Endothelial cell of umbilical vein (primary cell): ENCODE results near the gene DIP2C. TPM values are rescaled to one million over a fixed set of nuclear protein-coding genes. Genes with fewer than 3 reads are reported as not detected.

Source experiments
- BruUV-seq: library from RNA; stranded (reverse); fragments of 400-500 nt; replicated peaks from 2 replicates; lab custom pipeline; 2021; lab: Mats Ljungman, UMichigan
- CTCF ChIA-PET: fragments of 300-600, 350-600 bp; sonication (Branson Sonifier 250); formaldehyde crosslinking; loops from one replicate; lab custom pipeline; 2021; ENCODE audit warnings: antibody characterized with exemption, inconsistent platforms; lab: Charles Lee
- POLR2A ChIA-PET: fragments of 300-600, 350-600 bp; sonication (Branson Sonifier 250); formaldehyde crosslinking; loops from one replicate; lab custom pipeline; 2021; ENCODE audit warnings: antibody characterized with exemption, inconsistent platforms; lab: Charles Lee
- DNase-seq: peaks from one replicate; pipeline ENCODE4 v3.0.0-alpha.2; 2011; ENCODE audit warnings: low read depth, low spot score
- FAIRE-seq: peaks from 2 replicates; lab custom pipeline; 2011; peaks lifted over from hg19 to GRCh38; lab: Jason Lieb, UNC
- H2AFZ ChIP-seq: 2 replicates; pipeline ENCODE4 v1.6.0; 2012; ENCODE audit warnings: low read depth, low read length, control low read depth, inconsistent platforms
- H3K27ac ChIP-seq: 2 replicates; pipeline ENCODE4 v1.5.1; 2011; ENCODE audit warnings: low read depth, mild to moderate bottlenecking, control low read depth, low read length, moderate library complexity; ENCODE audit not compliant: insufficient read depth
- H3K27me3 ChIP-seq, 2 experiments: 2 replicates each; pipeline versions ENCODE4 v1.6.0 to v1.6.1; 2011; ENCODE audit warnings: low read length in 2 of 2, mixed read lengths in 1 of 2; ENCODE audit not compliant: control insufficient read depth in 2 of 2, insufficient read depth in 2 of 2
- H3K36me3 ChIP-seq, 2 experiments: 2 replicates in 1 of 2; 3 replicates in 1 of 2; pipeline ENCODE4 v1.5.1; 2011; ENCODE audit warnings: low read length in 2 of 2, mild to moderate bottlenecking in 1 of 2, moderate library complexity in 1 of 2; ENCODE audit not compliant: control insufficient read depth in 2 of 2, insufficient read depth in 2 of 2; ENCODE audit errors: extremely low read depth in 1 of 2
- H3K4me1 ChIP-seq: 3 replicates; pipeline ENCODE4 v1.5.1; 2011; ENCODE audit warnings: mild to moderate bottlenecking, low read length; ENCODE audit not compliant: control insufficient read depth, insufficient read depth; ENCODE audit errors: extremely low read depth
- H3K4me2 ChIP-seq: 2 replicates; pipeline ENCODE4 v1.6.1; 2011; ENCODE audit warnings: low read length, control low read depth, mixed read lengths; ENCODE audit not compliant: insufficient read depth
- H3K4me3 ChIP-seq, 3 experiments: fragments of 200-600 bp in 1 of 3; sonication (generic), shearing (Covaris generic) in 1 of 3; replicated peaks in 1 of 3; 2 replicates each; pipeline ENCODE4 v1.5.1; 2011 to 2016; ENCODE audit warnings: control low read depth in 3 of 3, low read length in 3 of 3, mild to moderate bottlenecking in 2 of 3, inconsistent platforms in 1 of 3, low read depth in 1 of 3, moderate library complexity in 1 of 3; ENCODE audit not compliant: insufficient read depth in 1 of 3
- H3K79me2 ChIP-seq: 2 replicates; pipeline ENCODE4 v1.6.0; 2012; ENCODE audit warnings: low read length, inconsistent platforms; ENCODE audit not compliant: control insufficient read depth, insufficient read depth
- H3K9ac ChIP-seq: replicated peaks from 2 replicates; pipeline ENCODE3; 2011; ENCODE audit warnings: low read length, control low read depth; ENCODE audit not compliant: insufficient read depth; ENCODE audit errors: extremely low read depth
- H3K9me1 ChIP-seq: replicated peaks from 3 replicates; pipeline ENCODE4 v1.6.0; 2011; ENCODE audit warnings: mild to moderate bottlenecking, low read length; ENCODE audit not compliant: control insufficient read depth, insufficient read depth; ENCODE audit errors: extremely low read depth
- H3K9me3 ChIP-seq: replicated peaks from 2 replicates; pipeline ENCODE4 v1.5.1; 2012; ENCODE audit warnings: low read length, inconsistent platforms; ENCODE audit not compliant: control insufficient read depth, insufficient read depth
- H4K20me1 ChIP-seq: replicated peaks from 2 replicates; pipeline ENCODE3; 2011; ENCODE audit warnings: mild to moderate bottlenecking, low read length; ENCODE audit not compliant: control insufficient read depth, insufficient read depth; ENCODE audit errors: extremely low read depth
- GATA2 ChIP-seq: IDR thresholded peaks from 2 replicates; pipeline ENCODE4 v1.7.0; 2011; ENCODE audit warnings: low read depth, mild to moderate bottlenecking, moderate library complexity, mixed read lengths, low read length; ENCODE audit not compliant: insufficient read length, insufficient read depth
- JUN ChIP-seq: IDR thresholded peaks from 2 replicates; pipeline ENCODE4 v1.6.1; 2011; ENCODE audit warnings: borderline replicate concordance, low read depth; ENCODE audit not compliant: insufficient read length, insufficient read depth
- MAX ChIP-seq: IDR thresholded peaks from 2 replicates; pipeline ENCODE4 v1.6.1; 2011; ENCODE audit not compliant: insufficient read depth, insufficient read length
- MYC ChIP-seq: IDR thresholded peaks from one replicate; pipeline ENCODE4 v1.6.1; 2011; ENCODE audit warnings: mild to moderate bottlenecking, low read depth, low read length
- POLR2AphosphoS5 ChIP-seq: IDR thresholded peaks from 2 replicates; pipeline ENCODE4 v1.6.1; 2012; ENCODE audit warnings: low read depth, mild to moderate bottlenecking, control low read depth, low read length, moderate library complexity; ENCODE audit not compliant: insufficient read depth
- dilution Hi-C: fragments of 300-500 bp; cut with MboI; formaldehyde crosslinking; loops from one replicate; pipeline ENCODE4 v1.15.0; 2019; ENCODE audit warnings: low sequenced_read_pairs; ENCODE audit not compliant: extremely low pct_ligation_motif_present
- intact Hi-C: fragments of 100-400 bp; cut with micrococcal nuclease; formaldehyde crosslinking; loops from one replicate; pipeline ENCODE4 v1.10.0; 2022
- polyA plus RNA-seq, 4 experiments: library from polyadenylated mRNA; depleted of rRNA in 3 of 4; stranded (reverse) in 3 of 4; unstranded in 1 of 4; fragments of >200 nt; gene quantifications; 2 replicates each; pipeline versions ENCODE4 v1.2.1 to v1.2.3, GENCODE V29; 2011 to 2012; ENCODE audit warnings: missing spikeins in 1 of 4
- total RNA-seq: library from RNA; stranded (reverse); gene quantifications from 2 replicates; pipeline ENCODE4 v1.2.3, GENCODE V29; 2021
- TF ChIP-seq, protein P1 (sequence below), 2 donors: IDR thresholded peaks; 1 replicate in 1 of 2; 2 replicates in 1 of 2; pipeline ENCODE4 v1.5.1; 2011; ENCODE audit warnings: low read length in 2 of 2, mild to moderate bottlenecking in 2 of 2, moderate library complexity in 2 of 2, control low read depth in 1 of 2, inconsistent platforms in 1 of 2, low read depth in 1 of 2; ENCODE audit not compliant: insufficient read depth in 1 of 2; ENCODE audit errors: extremely low read depth in 1 of 2

DIP2C gene
- total and polyA plus RNA-seq, 2 donors (not counting 3 experiments of a cell fraction or from before 2014, with no cell fraction given) = 3.6 to 10.7 TPM

GRCh38 chr10:527416-527815 lies 162.1 kb downstream of the DIP2C start:
- TF ChIP-seq MYC (no peak), MAX (no peak), JUN (no peak), POLR2AphosphoS5 (no peak), GATA2 (no peak)
- TF ChIP-seq, protein P1, sequence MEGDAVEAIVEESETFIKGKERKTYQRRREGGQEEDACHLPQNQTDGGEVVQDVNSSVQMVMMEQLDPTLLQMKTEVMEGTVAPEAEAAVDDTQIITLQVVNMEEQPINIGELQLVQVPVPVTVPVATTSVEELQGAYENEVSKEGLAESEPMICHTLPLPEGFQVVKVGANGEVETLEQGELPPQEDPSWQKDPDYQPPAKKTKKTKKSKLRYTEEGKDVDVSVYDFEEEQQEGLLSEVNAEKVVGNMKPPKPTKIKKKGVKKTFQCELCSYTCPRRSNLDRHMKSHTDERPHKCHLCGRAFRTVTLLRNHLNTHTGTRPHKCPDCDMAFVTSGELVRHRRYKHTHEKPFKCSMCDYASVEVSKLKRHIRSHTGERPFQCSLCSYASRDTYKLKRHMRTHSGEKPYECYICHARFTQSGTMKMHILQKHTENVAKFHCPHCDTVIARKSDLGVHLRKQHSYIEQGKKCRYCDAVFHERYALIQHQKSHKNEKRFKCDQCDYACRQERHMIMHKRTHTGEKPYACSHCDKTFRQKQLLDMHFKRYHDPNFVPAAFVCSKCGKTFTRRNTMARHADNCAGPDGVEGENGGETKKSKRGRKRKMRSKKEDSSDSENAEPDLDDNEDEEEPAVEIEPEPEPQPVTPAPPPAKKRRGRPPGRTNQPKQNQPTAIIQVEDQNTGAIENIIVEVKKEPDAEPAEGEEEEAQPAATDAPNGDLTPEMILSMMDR (IDR thresholded peaks at IDR 0.05; ENCODE audit: extremely low read depth in 1 of 2, insufficient read depth in 1 of 2, low read depth in 1 of 2, low read length in 2 of 2) = no peak
- H3K27ac ChIP-seq = no peak overlapping the region
- no peak for DNase-seq
- ChIA-PET CTCF (interaction anchor here (0.6 kb wide), 1 partner anchor 306 kb away, joined by 3 read pairs; no protein-coding TSS in a partner anchor), POLR2A (no interaction called here)
- H3K9me3 ChIP-seq = no peaks in the 10 kb centered on the region
- intact Hi-C loops (no loop called here), dilution Hi-C loops (no loop called here)
- no TSS peak for BruUV-seq
- no peak overlapping the region for H2AFZ ChIP-seq
- H4K20me1 ChIP-seq = no peaks in the 10 kb centered on the region
- H3K4me2 ChIP-seq = no peak overlapping the region
- no peaks in the 10 kb centered on the region for H3K79me2 ChIP-seq
- no peaks in the 10 kb centered on the region for H3K36me3 ChIP-seq
- H3K4me1 ChIP-seq = no peaks in the 10 kb centered on the region
- no peaks in the 10 kb centered on the region for H3K9me1 ChIP-seq
- FAIRE-seq = no peak
- no peaks in the 10 kb centered on the region for H3K27me3 ChIP-seq
- no peak overlapping the region for H3K4me3 ChIP-seq
- no peak overlapping the region for H3K9ac ChIP-seq
